ENCODE data around the gene LMO2. TPM values are rescaled to one million over a fixed set of nuclear protein-coding genes. Genes with fewer than 3 reads are reported as not detected.

The LMO2 gene
- total RNA-seq, 4 donors from 2014 or later = 8.4 to 37.4 (median 19.3) TPM

DNA sequence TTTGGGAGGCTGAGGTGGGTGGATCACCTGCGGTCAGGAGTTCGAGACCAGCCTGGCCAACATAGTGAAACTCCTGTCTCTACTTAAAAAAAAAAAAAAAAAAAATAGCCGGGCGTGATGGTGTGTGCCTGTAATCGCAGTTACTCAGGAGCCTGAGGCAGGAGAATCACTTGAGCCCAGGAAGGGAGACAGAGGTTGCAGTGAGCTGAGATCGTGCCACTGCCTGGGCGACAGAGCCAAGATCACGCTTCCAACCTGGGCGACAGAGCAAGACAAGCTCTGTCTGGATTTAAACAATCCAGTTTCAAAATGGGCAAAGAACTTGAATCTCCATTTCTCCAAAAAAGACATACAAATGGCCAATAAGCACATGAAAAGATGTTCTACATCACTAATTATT is 12.5 kb downstream of the LMO2 start:
- TF ChIP-seq CTCF (IDR thresholded peaks at IDR 0.05) = no peak
- no peak for TF ChIP-seq EP300 (IDR thresholded peaks at IDR 0.05)
- TF ChIP-seq POLR2A (IDR thresholded peaks at IDR 0.05) = no peak
- Histone ChIP-seq H3K4me3 (no peak overlapping the region), H3K4me1 (no peaks in the 10 kb centered on the region), H3K36me3 (no peaks in the 10 kb centered on the region), H3K27me3 (peaks cover 0 to 10% of the 10 kb centered on the region in 2 donors), H3K9me3 (no peaks in the 10 kb centered on the region), H3K27ac (no peak overlapping the region)
- DNase-seq (ENCODE audit: low spot score in 2 of 2) = no peak
- 88 to 92% methylated on average over 9 of the region's 9 CpGs for WGBS, 2 donors

GRCh38 chr11:33877038-33877437 is 14.8 kb downstream of the LMO2 start:
- 74 to 92% methylated on average over 3 of the region's 3 CpGs for WGBS, 2 donors
- Histone ChIP-seq H3K4me1 (no peaks in the 10 kb centered on the region), H3K27ac (no peak overlapping the region), H3K9me3 (no peaks in the 10 kb centered on the region), H3K36me3 (no peaks in the 10 kb centered on the region), H3K4me3 (no peak overlapping the region), H3K27me3 (peaks cover 0 to 22% of the 10 kb centered on the region in 2 donors)
- TF ChIP-seq POLR2A (IDR thresholded peaks at IDR 0.05) = no peak
- DNase-seq (ENCODE audit: low spot score in 2 of 2) = no peak

GRCh38 chr11:33875621-33876294 is 16.1 kb downstream of the LMO2 start:
- peaks cover 0 to 5% (median under 1%) of the 10 kb centered on the region in 4 donors for H3K4me1 ChIP-seq
- no peak overlapping the region for H3K27ac ChIP-seq
- no peak for DNase-seq (ENCODE audit: low spot score in 2 of 2)
- 88% methylated on average over 2 of the region's 2 CpGs for WGBS, 2 donors
- H3K27me3 ChIP-seq = peaks cover 0 to 35% of the 10 kb centered on the region in 2 donors
- no peak overlapping the region for H3K4me3 ChIP-seq
- TF ChIP-seq CTCF (IDR thresholded peaks at IDR 0.05) (no peak), EP300 (IDR thresholded peaks at IDR 0.05) (no peak), POLR2A (IDR thresholded peaks at IDR 0.05) (no peak)
- H3K36me3 ChIP-seq = no peaks in the 10 kb centered on the region
- H3K9me3 ChIP-seq = no peaks in the 10 kb centered on the region

- H3K27me3 ChIP-seq = peaks cover 0 to 31% of the 10 kb centered on the region in 2 donors
- no peak overlapping the region for H3K4me3 ChIP-seq
- TF ChIP-seq POLR2A (IDR thresholded peaks at IDR 0.05) = no peak
- no peak for TF ChIP-seq CTCF (IDR thresholded peaks at IDR 0.05)
- no peak for TF ChIP-seq EP300 (IDR thresholded peaks at IDR 0.05)
- H3K27ac ChIP-seq = no peak overlapping the region
- no peaks in the 10 kb centered on the region for H3K36me3 ChIP-seq
- WGBS, 2 donors = 86 to 89% methylated on average over 12 of the region's 12 CpGs
- DNase-seq (ENCODE audit: low spot score in 2 of 2) = no peak
- no peaks in the 10 kb centered on the region for H3K9me3 ChIP-seq
- H3K4me1 ChIP-seq = peaks cover 0 to 12% (median 7%) of the 10 kb centered on the region in 4 donors
These were observed 16.9 kb downstream of the LMO2 start for GRCh38 chr11:33874910-33875490.

DNA sequence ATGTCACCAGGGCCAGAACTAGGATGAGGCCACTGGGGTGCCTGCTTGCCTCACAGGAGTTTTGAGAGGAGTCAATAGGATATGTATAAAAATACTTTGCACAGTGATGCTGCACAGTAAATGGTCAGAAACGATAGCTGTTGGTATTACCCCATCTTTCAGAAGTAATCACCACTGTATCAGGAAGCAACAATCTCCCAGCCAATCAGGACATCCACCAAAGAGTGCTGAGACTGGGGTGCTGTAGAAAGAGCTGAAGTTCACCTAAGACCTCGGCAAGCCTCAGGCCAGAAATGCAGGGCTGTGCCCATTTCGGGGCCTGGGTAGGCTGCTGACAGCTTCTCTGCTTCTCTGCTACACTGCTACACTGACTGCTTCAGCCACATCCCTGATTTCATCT is 17.4 kb downstream of the LMO2 start:
- Histone ChIP-seq H3K4me1 (peaks cover 0 to 13% (median 7%) of the 10 kb centered on the region in 4 donors), H3K4me3 (no peak overlapping the region), H3K9me3 (no peaks in the 10 kb centered on the region), H3K36me3 (no peaks in the 10 kb centered on the region), H3K27me3 (peaks cover 0 to 27% of the 10 kb centered on the region in 2 donors), H3K27ac (no peak overlapping the region)
- no peak for TF ChIP-seq EP300 (IDR thresholded peaks at IDR 0.05)
- TF ChIP-seq POLR2A (IDR thresholded peaks at IDR 0.05) = no peak
- no peak for TF ChIP-seq CTCF (IDR thresholded peaks at IDR 0.05)
- DNase-seq (ENCODE audit: low spot score in 2 of 2) = no peak
- 69 to 71% methylated on average over 3 of the region's 3 CpGs for WGBS, 2 donors
